ENCODE data around the gene SPRYD3.

GRCh38 chr12:53060721-53061276, 18.4 kb downstream of the SPRYD3 start:
- TF ChIP-seq CTCF (IDR thresholded peaks at IDR 0.05) (no peak), POLR2A (IDR thresholded peaks at IDR 0.05) (no peak)
